Adrenal gland (tissue), 5 donors: ENCODE data around the gene WWC2.

Experiments used
- CTCF ChIP-seq, 6 experiments: fragments of 450-650 bp in 4 of 6; fragments of 200-600 bp in 2 of 6; sonication (generic) in 1 of 6; IDR thresholded peaks; 1 replicate in 5 of 6; 2 replicates in 1 of 6; pipeline versions ENCODE4 v1.5.1 to v1.8.0; 2016 to 2021; ENCODE audit warnings: antibody characterized with exemption in 6 of 6, mild to moderate bottlenecking in 2 of 6, moderate library complexity in 1 of 6
- POLR2A ChIP-seq, 2 donors: fragments of 450-650 bp; IDR thresholded peaks; one replicate each; pipeline ENCODE4 v1.6.1; 2017; ENCODE audit warnings: antibody characterized with exemption in 2 of 2, mild to moderate bottlenecking in 2 of 2, moderate library complexity in 1 of 2
- donor health status: DM: no; HTN: no; CAD: no.

GRCh38 chr4:183337349-183337748 lies 238.3 kb downstream of the WWC2 start:
- no peak for TF ChIP-seq POLR2A (IDR thresholded peaks at IDR 0.05)
- no peak for TF ChIP-seq CTCF (IDR thresholded peaks at IDR 0.05)
